Measurements from ENCODE around the gene DOCK1.

Gene DOCK1

GRCh38 chr10:127442220-127442525, 536.9 kb downstream of the DOCK1 start:
- no peak overlapping the region for H3K27ac ChIP-seq
- TF ChIP-seq CTCF (IDR thresholded peaks at IDR 0.05) (no peak), ZFX (IDR thresholded peaks at IDR 0.05; ENCODE audit: borderline replicate concordance) (no peak)

- no peak overlapping the region for H3K27ac ChIP-seq
- TF ChIP-seq ZFX (IDR thresholded peaks at IDR 0.05; ENCODE audit: borderline replicate concordance) (no peak), CTCF (IDR thresholded peaks at IDR 0.05) (no peak)
Measured at GRCh38 chr10:127444155-127444554, 538.9 kb downstream of the DOCK1 start.

GRCh38 chr10:127447197-127447596, 542.0 kb downstream of the DOCK1 start:
- no peak overlapping the region for H3K27ac ChIP-seq
- TF ChIP-seq ZFX (IDR thresholded peaks at IDR 0.05; ENCODE audit: borderline replicate concordance) (no peak), CTCF (IDR thresholded peaks at IDR 0.05) (no peak)

GRCh38 chr10:127449490-127449889, 544.3 kb downstream of the DOCK1 start:
- no peak for TF ChIP-seq CTCF (IDR thresholded peaks at IDR 0.05)
- no peak for TF ChIP-seq ZFX (IDR thresholded peaks at IDR 0.05; ENCODE audit: borderline replicate concordance)
- no peak overlapping the region for H3K27ac ChIP-seq

GRCh38 chr10:127450644-127451043, 545.4 kb downstream of the DOCK1 start:
- no peak for TF ChIP-seq ZFX (IDR thresholded peaks at IDR 0.05; ENCODE audit: borderline replicate concordance)
- no peak for TF ChIP-seq CTCF (IDR thresholded peaks at IDR 0.05)
- H3K27ac ChIP-seq: no peak overlapping the region

GRCh38 chr10:127451628-127452027, 546.4 kb downstream of the DOCK1 start:
- TF ChIP-seq ZFX (IDR thresholded peaks at IDR 0.05; ENCODE audit: borderline replicate concordance): no peak
- TF ChIP-seq CTCF (IDR thresholded peaks at IDR 0.05): no peak
- H3K27ac ChIP-seq: no peak overlapping the region

- H3K27ac ChIP-seq: no peak overlapping the region
- TF ChIP-seq ZFX (IDR thresholded peaks at IDR 0.05; ENCODE audit: borderline replicate concordance) (no peak), CTCF (IDR thresholded peaks at IDR 0.05) (no peak)
Measured at GRCh38 chr10:127452568-127452967, 547.3 kb downstream of the DOCK1 start.

Data from 22Rv1 (cell line).